K562 (cell line): ENCODE results near the gene PPARD. TPM values are rescaled to one million over a fixed set of nuclear protein-coding genes. Genes with fewer than 3 reads are reported as not detected.

Source experiments
- ATF4 ChIP-seq: fragments of 450-650 bp; formaldehyde crosslinking; IDR thresholded peaks from 2 replicates; pipeline ENCODE4 v1.4.0; 2022; ENCODE audit warnings: mild to moderate bottlenecking, moderate library complexity
- CBFA2T3 ChIP-seq: fragments of 450-650 bp; IDR thresholded peaks from 2 replicates; pipeline ENCODE4 v1.6.1; 2017
- CEBPB ChIP-seq: fragments of 450-650 bp; IDR thresholded peaks from 2 replicates; pipeline ENCODE4 v1.6.1; 2016; ENCODE audit warnings: missing genetic modification characterization, missing compliant biosample characterization
- CREB1 ChIP-seq, 2 experiments: sonication (generic) in 1 of 2; formaldehyde crosslinking in 1 of 2; IDR thresholded peaks; 2 replicates each; pipeline versions ENCODE4 v1.6.1 to v1.8.0; 2012 to 2022; ENCODE audit warnings: inconsistent platforms in 1 of 2, mild to moderate bottlenecking in 1 of 2, missing genetic modification reagents in 1 of 2, moderate library complexity in 1 of 2
- HDAC8 ChIP-seq: fragments of 450-650 bp; IDR thresholded peaks from 2 replicates; pipeline ENCODE4 v1.6.1; 2016; ENCODE audit warnings: mild to moderate bottlenecking, missing genetic modification characterization, moderate library complexity, missing compliant biosample characterization
- HDGF ChIP-seq: fragments of 450-650 bp; IDR thresholded peaks from 2 replicates; pipeline ENCODE4 v1.6.1; 2016
- MCM7 ChIP-seq, 2 experiments: fragments of 450-650 bp; IDR thresholded peaks; 2 replicates each; pipeline ENCODE4 v1.6.1; 2016 to 2018
- MTA2 ChIP-seq: fragments of 450-650 bp; IDR thresholded peaks from 2 replicates; pipeline ENCODE4 v1.6.1; 2016; ENCODE audit warnings: low read depth
- NR1H2 ChIP-seq: sonication (generic); formaldehyde crosslinking; IDR thresholded peaks from 2 replicates; pipeline ENCODE4 v1.4.0; 2020; ENCODE audit warnings: mild to moderate bottlenecking, missing genetic modification reagents
- NR2C2 ChIP-seq, 2 experiments: fragments of 200-800 bp in 1 of 2; sonication (Bioruptor generic) in 1 of 2; sonication (generic) in 1 of 2; formaldehyde crosslinking in 1 of 2; IDR thresholded peaks; 2 replicates each; pipeline versions ENCODE4 v1.6.1 to v1.8.0; 2016 to 2022; ENCODE audit warnings: mild to moderate bottlenecking in 1 of 2, missing compliant biosample characterization in 1 of 2, missing genetic modification characterization in 1 of 2, missing genetic modification reagents in 1 of 2
- NR2F6 ChIP-seq: fragments of 450-650 bp; formaldehyde crosslinking; IDR thresholded peaks from 2 replicates; pipeline ENCODE4 v1.4.0; 2020; ENCODE audit warnings: mild to moderate bottlenecking
- RBM25 ChIP-seq: fragments of 200-400 bp; formaldehyde crosslinking; IDR thresholded peaks from 2 replicates; pipeline ENCODE4 v1.6.1; 2018; ENCODE audit warnings: low read length, low read depth, moderate library complexity; ENCODE audit not compliant: severe bottlenecking
- RNF2 ChIP-seq: sonication (generic); IDR thresholded peaks from 2 replicates; pipeline ENCODE4 v1.6.1; 2016
- SIN3B ChIP-seq: fragments of 450-650 bp; IDR thresholded peaks from 2 replicates; pipeline ENCODE4 v1.6.1; 2017; ENCODE audit warnings: low read depth, mild to moderate bottlenecking, moderate library complexity
- SIX5 ChIP-seq, 2 experiments: IDR thresholded peaks; 2 replicates each; pipeline ENCODE4 v1.6.1; 2011; ENCODE audit warnings: low read length in 2 of 2, borderline replicate concordance in 1 of 2, low read depth in 1 of 2, mild to moderate bottlenecking in 1 of 2, moderate library complexity in 1 of 2; ENCODE audit not compliant: insufficient read depth in 1 of 2
- TAF1 ChIP-seq: IDR thresholded peaks from 2 replicates; pipeline ENCODE4 v1.6.1; 2011; ENCODE audit warnings: mild to moderate bottlenecking, low read length, moderate library complexity; ENCODE audit not compliant: insufficient read depth, control insufficient read depth, severe bottlenecking; ENCODE audit errors: extremely low read depth
- ZNF134 ChIP-seq: fragments of 250-450 bp; sonication (Bioruptor Pico); conservative IDR thresholded peaks from 2 replicates; pipeline ENCODE4 v1.4.0; 2020
- ZNF263 ChIP-seq: sonication (generic); formaldehyde crosslinking; IDR thresholded peaks from 2 replicates; pipeline ENCODE4 v1.8.0; 2022; ENCODE audit warnings: mild to moderate bottlenecking, missing genetic modification reagents, borderline replicate concordance
- ZNF274 ChIP-seq: IDR thresholded peaks from 2 replicates; pipeline ENCODE4 v1.6.1; 2011; ENCODE audit warnings: low read depth, mild to moderate bottlenecking, low read length, moderate library complexity, borderline replicate concordance
- polyA plus RNA-seq, 8 experiments: library from polyadenylated mRNA; depleted of rRNA in 4 of 8; stranded (reverse) in 5 of 8; unstranded in 3 of 8; fragments of >200 nt; fragmentation: Nextera tagmentation in 2 of 8; fragmentation: Illumina TruSeq in 1 of 8; extraction: Ambion mirVana in 2 of 8; extraction: Trizol in 1 of 8; gene quantifications; 2 replicates each; pipeline versions ENCODE4 v1.2.1 to v1.2.3, GENCODE V29; 2011 to 2014; ENCODE audit warnings: inconsistent platforms in 1 of 8, missing spikeins in 1 of 8
- total RNA-seq, 7 experiments: library from RNA; depleted of rRNA in 6 of 7; stranded (reverse); fragments of >200 nt in 6 of 7; fragmentation: Illumina TruSeq in 2 of 7; extraction: Trizol in 2 of 7; gene quantifications; 2 replicates each; pipeline versions ENCODE4 v1.2.1 to v1.2.3, GENCODE V29; 2011 to 2021; ENCODE audit warnings: low replicate concordance in 1 of 7
- TF ChIP-seq, protein P1 (sequence below): IDR thresholded peaks from 3 replicates; pipeline ENCODE4 v1.6.1; 2011; ENCODE audit warnings: borderline replicate concordance, mild to moderate bottlenecking, moderate library complexity; ENCODE audit not compliant: insufficient read length; ENCODE audit errors: extremely low read depth
- TF ChIP-seq, protein P2 (sequence below): sonication (generic); formaldehyde crosslinking; IDR thresholded peaks from 2 replicates; pipeline ENCODE4 v1.5.0; 2020; ENCODE audit warnings: missing genetic modification reagents
- TF ChIP-seq, protein P3 (sequence below): fragments of 250-450 bp; sonication (Bioruptor Pico); IDR thresholded peaks from 2 replicates; pipeline ENCODE4 v1.5.1; 2021; ENCODE audit warnings: mild to moderate bottlenecking

The PPARD gene
- total and polyA plus RNA-seq, 9 of the 15 experiments (the other 6 are each of a cell fraction or from before 2014, with no cell fraction given) = 0.14 to 13.2 (median 3.8) TPM

DNA sequence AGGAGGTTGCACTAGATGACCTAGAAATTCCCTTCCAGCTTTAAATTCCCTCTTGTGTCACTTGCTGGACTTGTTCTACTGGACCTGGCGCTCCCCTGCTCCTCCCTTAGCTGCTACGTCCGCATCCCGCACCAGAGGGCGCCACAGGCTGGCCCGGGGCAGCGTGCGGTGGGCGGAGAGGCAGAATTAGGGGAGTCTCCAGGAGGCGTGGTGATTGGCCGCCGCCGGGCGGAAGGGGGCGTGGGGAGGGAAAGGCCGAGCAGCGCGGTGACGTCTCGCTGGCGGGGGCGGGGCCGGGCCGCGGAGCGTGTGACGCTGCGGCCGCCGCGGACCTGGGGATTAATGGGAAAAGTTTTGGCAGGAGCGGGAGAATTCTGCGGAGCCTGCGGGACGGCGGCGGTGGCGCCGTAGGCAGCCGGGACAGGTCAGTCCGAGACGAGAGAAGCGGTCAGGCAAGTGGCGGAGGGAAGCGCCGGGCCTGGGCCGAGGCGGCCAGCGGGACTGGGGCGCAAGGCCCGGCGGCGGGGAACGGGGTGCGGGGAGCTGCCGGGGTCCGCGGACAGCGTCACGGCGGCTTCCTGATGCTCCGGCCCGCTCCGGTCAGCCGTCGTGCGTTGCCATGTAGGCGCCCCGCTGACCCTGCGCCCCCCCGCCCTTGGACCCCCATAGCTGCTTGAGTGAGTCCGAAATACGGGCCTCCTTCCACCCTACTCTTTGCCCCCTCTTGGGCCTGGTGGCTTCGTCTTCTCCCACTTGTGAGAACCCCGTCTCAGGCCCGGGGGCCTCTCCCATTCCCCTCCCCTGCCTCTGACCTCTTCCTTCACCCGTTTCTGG, at the start of gene PPARD (continued):
- peak; percentile 51; the same call in 1 of the 2 replicates for TF ChIP-seq ZNF263 (CRISPR knock-in tag)
- peak; percentile 91 for TF ChIP-seq CREB1 (IDR thresholded peaks at IDR 0.05)
- TF ChIP-seq CREB1 (CRISPR knock-in tag; IDR thresholded peaks at IDR 0.05) = peak; percentile 91
- no peak for TF ChIP-seq ZNF134
- TF ChIP-seq, protein P1, sequence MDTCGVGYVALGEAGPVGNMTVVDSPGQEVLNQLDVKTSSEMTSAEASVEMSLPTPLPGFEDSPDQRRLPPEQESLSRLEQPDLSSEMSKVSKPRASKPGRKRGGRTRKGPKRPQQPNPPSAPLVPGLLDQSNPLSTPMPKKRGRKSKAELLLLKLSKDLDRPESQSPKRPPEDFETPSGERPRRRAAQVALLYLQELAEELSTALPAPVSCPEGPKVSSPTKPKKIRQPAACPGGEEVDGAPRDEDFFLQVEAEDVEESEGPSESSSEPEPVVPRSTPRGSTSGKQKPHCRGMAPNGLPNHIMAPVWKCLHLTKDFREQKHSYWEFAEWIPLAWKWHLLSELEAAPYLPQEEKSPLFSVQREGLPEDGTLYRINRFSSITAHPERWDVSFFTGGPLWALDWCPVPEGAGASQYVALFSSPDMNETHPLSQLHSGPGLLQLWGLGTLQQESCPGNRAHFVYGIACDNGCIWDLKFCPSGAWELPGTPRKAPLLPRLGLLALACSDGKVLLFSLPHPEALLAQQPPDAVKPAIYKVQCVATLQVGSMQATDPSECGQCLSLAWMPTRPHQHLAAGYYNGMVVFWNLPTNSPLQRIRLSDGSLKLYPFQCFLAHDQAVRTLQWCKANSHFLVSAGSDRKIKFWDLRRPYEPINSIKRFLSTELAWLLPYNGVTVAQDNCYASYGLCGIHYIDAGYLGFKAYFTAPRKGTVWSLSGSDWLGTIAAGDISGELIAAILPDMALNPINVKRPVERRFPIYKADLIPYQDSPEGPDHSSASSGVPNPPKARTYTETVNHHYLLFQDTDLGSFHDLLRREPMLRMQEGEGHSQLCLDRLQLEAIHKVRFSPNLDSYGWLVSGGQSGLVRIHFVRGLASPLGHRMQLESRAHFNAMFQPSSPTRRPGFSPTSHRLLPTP = no peak
- no peak for TF ChIP-seq MCM7 (IDR thresholded peaks at IDR 0.05)
- no peak for TF ChIP-seq ZNF274
- TF ChIP-seq CEBPB = no peak
- TF ChIP-seq NR2C2 (CRISPR knock-in tag; IDR thresholded peaks at IDR 0.05) = 0 out of 2 replicates have a peak, but pooled peaks have one; percentile 22
- TF ChIP-seq NR2C2 (tag; IDR thresholded peaks at IDR 0.05) = no peak
- TF ChIP-seq, protein P2, sequence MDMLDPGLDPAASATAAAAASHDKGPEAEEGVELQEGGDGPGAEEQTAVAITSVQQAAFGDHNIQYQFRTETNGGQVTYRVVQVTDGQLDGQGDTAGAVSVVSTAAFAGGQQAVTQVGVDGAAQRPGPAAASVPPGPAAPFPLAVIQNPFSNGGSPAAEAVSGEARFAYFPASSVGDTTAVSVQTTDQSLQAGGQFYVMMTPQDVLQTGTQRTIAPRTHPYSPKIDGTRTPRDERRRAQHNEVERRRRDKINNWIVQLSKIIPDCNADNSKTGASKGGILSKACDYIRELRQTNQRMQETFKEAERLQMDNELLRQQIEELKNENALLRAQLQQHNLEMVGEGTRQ (CRISPR knock-in tag) = no peak
- TF ChIP-seq ATF4 (CRISPR knock-in tag) = no peak
- no peak for TF ChIP-seq TAF1
- no peak for TF ChIP-seq SIN3B
- TF ChIP-seq HDAC8 (tag) = no peak
- no peak for TF ChIP-seq NR2F6
- peak; percentile 59 for TF ChIP-seq RBM25
- TF ChIP-seq NR1H2 (CRISPR knock-in tag) = peak; percentile 24; the same call in 1 of the 2 replicates
- TF ChIP-seq RNF2 = peak; percentile 46; the same call in 1 of the 2 replicates
- TF ChIP-seq SIX5 (IDR thresholded peaks at IDR 0.05; ENCODE audit: borderline replicate concordance in 1 of 2, insufficient read depth in 1 of 2, low read depth in 1 of 2, low read length in 2 of 2) = no peak
- no peak for TF ChIP-seq HDGF
- TF ChIP-seq, protein P3, sequence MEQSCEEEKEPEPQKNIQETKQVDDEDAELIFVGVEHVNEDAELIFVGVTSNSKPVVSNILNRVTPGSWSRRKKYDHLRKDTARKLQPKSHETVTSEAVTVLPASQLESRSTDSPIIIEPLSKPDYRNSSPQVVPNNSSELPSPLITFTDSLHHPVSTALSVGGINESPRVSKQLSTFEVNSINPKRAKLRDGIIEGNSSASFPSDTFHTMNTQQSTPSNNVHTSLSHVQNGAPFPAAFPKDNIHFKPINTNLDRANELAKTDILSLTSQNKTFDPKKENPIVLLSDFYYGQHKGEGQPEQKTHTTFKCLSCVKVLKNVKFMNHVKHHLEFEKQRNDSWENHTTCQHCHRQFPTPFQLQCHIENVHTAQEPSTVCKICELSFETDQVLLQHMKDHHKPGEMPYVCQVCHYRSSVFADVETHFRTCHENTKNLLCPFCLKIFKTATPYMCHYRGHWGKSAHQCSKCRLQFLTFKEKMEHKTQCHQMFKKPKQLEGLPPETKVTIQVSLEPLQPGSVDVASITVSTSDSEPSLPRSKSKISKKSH (CRISPR knock-in tag) = no peak
- no peak for TF ChIP-seq CBFA2T3
- TF ChIP-seq MTA2 = no peak
